NCI-H2196 treated with DMSO at 0.1 percent for 48 hours (cell line): ENCODE measurements around the gene MRPL43.

Experiments
- DNase-seq: peaks from one replicate; lab custom pipeline; 2025; ENCODE audit not compliant: unreplicated experiment; lab: John Stamatoyannopoulos, UW

The MRPL43 gene

GRCh38 chr10:101005361-101005760 lies 18.1 kb upstream of the MRPL43 start:
- no peak for DNase-seq

GRCh38 chr10:101003639-101004206 lies 16.4 kb upstream of the MRPL43 start:
- DNase-seq, result no peak

- no peak for DNase-seq
Measured at GRCh38 chr10:101002456-101002855, 15.2 kb upstream of the MRPL43 start.

GRCh38 chr10:101001659-101002035 lies 14.3 kb upstream of the MRPL43 start:
- no peak for DNase-seq

- no peak for DNase-seq
Measured at GRCh38 chr10:101000915-101001658, 13.8 kb upstream of the MRPL43 start.

- DNase-seq, result no peak
Measured at GRCh38 chr10:101000127-101000914, 13.0 kb upstream of the MRPL43 start.

- DNase-seq, result no peak
Measured at GRCh38 chr10:100999742-101000126, 12.4 kb upstream of the MRPL43 start, which contains the start of gene LZTS2. LZTS2 (plus strand) TSS chr10:100999808; CDS start chr10:101002539, 2,731 bp downstream.

- no peak for DNase-seq
Measured at GRCh38 chr10:100998991-100999741, 11.9 kb upstream of the MRPL43 start.

- DNase-seq, result peak; percentile 65
Measured at GRCh38 chr10:100998183-100998990, 11.1 kb upstream of the MRPL43 start.

GRCh38 chr10:100997360-100998182 lies 10.3 kb upstream of the MRPL43 start:
- DNase-seq, result peak; percentile 40

GRCh38 chr10:100996678-100997359 lies 9.5 kb upstream of the MRPL43 start:
- no peak for DNase-seq

GRCh38 chr10:100995181-100995580 lies 7.9 kb upstream of the MRPL43 start:
- DNase-seq, result no peak

GRCh38 chr10:100993986-100994708 lies 6.8 kb upstream of the MRPL43 start:
- DNase-seq, result no peak

GRCh38 chr10:100989088-100989487 lies 1.8 kb upstream of the MRPL43 start:
- DNase-seq, result no peak

GRCh38 chr10:100988166-100988565 lies 869 bp upstream of the MRPL43 start:
- DNase-seq, result no peak

- no peak for DNase-seq
Measured at GRCh38 chr10:100987685-100988049, 370 bp upstream of the MRPL43 start.

- DNase-seq, result no peak
Measured at GRCh38 chr10:100986623-100986951, 710 bp downstream of the MRPL43 start.

- no peak for DNase-seq
Measured at GRCh38 chr10:100985336-100985735, 2.0 kb downstream of the MRPL43 start.
